Skeletal muscle tissue (tissue), 4 donors: Measurements from ENCODE around the gene OR2Y1. TPM values are rescaled to one million over a fixed set of nuclear protein-coding genes. Genes with fewer than 3 reads are reported as not detected.
"Not testable (repeated sequence)": the region's sequence is repeated elsewhere in the genome, so short reads cannot be mapped to it uniquely, and the experiment has no call there.

Experiments
- H3K27ac ChIP-seq: one replicate; pipeline ENCODE4 v1.7.0; 2013; ENCODE audit warnings: mild to moderate bottlenecking, low read depth, low read length, inconsistent platforms
- H3K27me3 ChIP-seq, 3 donors: one replicate each; pipeline ENCODE4 v1.7.0; 2013; ENCODE audit warnings: low read length in 3 of 3; ENCODE audit not compliant: control insufficient read depth in 3 of 3, insufficient read depth in 3 of 3
- H3K36me3 ChIP-seq, 3 donors: one replicate each; pipeline ENCODE4 v1.7.0; 2013; ENCODE audit warnings: low read length in 3 of 3; ENCODE audit not compliant: control insufficient read depth in 3 of 3, insufficient read depth in 3 of 3
- H3K4me1 ChIP-seq, 3 donors: one replicate each; pipeline ENCODE4 v1.7.0; 2013; ENCODE audit warnings: low read length in 3 of 3, mild to moderate bottlenecking in 3 of 3; ENCODE audit not compliant: control insufficient read depth in 3 of 3, insufficient read depth in 3 of 3
- H3K4me3 ChIP-seq, 3 donors: one replicate each; pipeline ENCODE4 v1.7.0; 2013; ENCODE audit warnings: low read length in 3 of 3
- H3K9ac ChIP-seq, 3 donors: one replicate each; pipeline ENCODE4 v1.7.0; 2013; ENCODE audit warnings: low read length in 3 of 3, mild to moderate bottlenecking in 3 of 3, moderate library complexity in 2 of 3, low read depth in 1 of 3
- H3K9me3 ChIP-seq, 3 donors: one replicate each; pipeline ENCODE4 v1.7.0; 2013; ENCODE audit warnings: low read length in 3 of 3; ENCODE audit not compliant: control insufficient read depth in 3 of 3
- total RNA-seq: library from RNA; depleted of rRNA; stranded (reverse); fragments of >200 nt; gene quantifications from one replicate; pipeline ENCODE4 v1.2.3, GENCODE V29; 2014
- donor health status: Osteomylitis.

Gene OR2Y1
- total RNA-seq, 1 donor from 2014 or later, result not detected

DNA sequence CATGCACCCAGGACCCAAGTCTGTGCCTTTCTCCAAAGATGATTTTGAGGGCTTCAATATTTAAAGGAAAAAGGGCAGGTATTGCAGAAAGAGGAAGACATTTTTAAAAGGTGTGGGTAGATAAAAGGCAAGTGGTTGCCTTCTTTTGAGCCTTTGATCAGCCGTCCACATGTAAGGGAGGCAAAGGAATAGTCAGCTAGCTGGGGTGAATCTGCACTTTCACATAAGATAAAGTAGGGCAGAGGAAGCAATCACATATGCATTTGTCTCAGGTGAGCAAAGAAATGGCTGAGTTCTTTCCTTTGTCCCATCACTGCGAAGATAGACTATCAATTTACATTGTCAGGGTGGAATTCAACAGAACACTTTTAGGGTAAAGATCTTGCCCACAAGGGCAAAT, 42.9 kb upstream of the OR2Y1 start:
- Histone ChIP-seq H3K36me3 (no peaks in the 10 kb centered on the region), H3K4me1 (peaks cover 23 to 28% (median 27%) of the 10 kb centered on the region in 3 donors), H3K27ac (no peak overlapping the region), H3K27me3 (no peaks in the 10 kb centered on the region), H3K9me3 (no peaks in the 10 kb centered on the region), H3K9ac (no peak overlapping the region), H3K4me3 (no peak overlapping the region)

DNA sequence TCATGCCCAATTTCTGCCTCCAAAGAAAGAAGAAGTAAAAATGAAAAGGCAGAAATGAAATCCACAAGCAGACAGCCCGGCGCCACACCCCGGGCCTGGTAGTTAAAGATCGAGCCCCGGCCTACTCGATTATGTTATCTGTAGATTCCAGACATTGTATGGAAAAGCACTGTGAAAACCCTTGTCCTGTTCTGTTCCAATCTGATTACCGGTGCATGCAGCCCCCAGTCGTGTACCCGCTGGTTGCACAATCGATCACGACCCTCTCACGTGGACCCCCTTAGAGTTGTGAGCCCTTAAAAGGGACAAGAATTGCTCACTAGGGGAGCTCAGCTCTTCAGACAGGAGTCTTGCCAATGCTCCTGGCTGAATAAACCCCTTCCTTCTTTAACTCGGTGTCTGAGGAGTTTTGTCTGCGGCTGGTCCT, 42.1 kb upstream of the OR2Y1 start:
- H3K27me3 ChIP-seq, H3K36me3 ChIP-seq, H3K9me3 ChIP-seq, H3K27ac ChIP-seq, H3K9ac ChIP-seq, H3K4me3 ChIP-seq: not testable (repeated sequence)
- peaks cover 18 to 20% (median 20%) of the 10 kb centered on the region in 3 donors for H3K4me1 ChIP-seq

DNA sequence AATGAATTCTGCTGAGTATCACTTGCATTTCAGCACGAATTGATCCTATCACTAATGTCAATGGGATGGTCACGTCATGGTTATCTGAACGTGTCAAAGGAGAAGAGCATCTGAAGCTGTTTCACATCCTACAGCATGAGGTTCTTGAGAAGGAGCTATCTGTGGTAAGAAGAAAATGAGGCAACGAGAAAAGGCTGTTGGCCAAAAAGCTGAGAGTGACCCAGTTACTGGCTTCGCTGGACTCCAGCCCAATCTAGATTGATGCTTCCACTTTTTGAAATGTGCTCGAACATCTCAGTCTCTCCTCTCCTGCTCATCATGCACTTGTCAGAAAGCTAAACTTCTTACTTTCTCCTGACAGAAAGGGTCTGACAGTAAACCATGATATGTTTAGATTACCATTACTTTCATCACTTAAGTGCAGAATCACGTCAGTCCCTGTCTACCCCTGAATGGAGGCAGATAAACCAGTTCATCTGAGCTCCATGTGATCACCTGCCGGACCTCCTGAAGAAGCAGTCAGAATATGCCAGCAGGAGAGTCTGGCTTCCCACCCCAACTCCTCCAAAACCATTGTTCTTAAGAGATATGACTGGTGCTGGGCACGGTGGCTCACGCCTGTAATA, 40.2 kb upstream of the OR2Y1 start:
- Histone ChIP-seq H3K27ac (no peak overlapping the region), H3K9ac (no peak overlapping the region), H3K36me3 (no peaks in the 10 kb centered on the region), H3K27me3 (no peaks in the 10 kb centered on the region), H3K9me3 (no peaks in the 10 kb centered on the region), H3K4me1 (peaks cover under 1 to 2% (median 2%) of the 10 kb centered on the region in 3 donors), H3K4me3 (no peak overlapping the region)

DNA sequence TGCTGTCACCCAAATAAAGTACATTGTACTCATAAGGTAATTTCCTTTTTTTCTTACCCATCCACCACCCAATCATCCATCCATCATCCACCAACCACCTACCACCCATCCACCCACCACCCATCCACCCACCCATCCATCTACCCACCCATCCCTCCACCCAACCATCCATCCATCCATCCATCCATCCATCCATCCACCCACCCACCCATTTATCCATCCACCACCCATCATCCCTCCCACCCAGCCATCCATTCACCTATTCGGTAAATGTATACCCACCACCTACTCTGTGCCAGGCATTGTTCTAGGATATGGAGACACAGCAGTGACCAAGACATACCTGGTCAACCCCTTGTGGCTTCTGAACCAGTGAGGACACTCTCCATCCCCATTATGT, 37.6 kb upstream of the OR2Y1 start:
- H3K27ac ChIP-seq, result no peak overlapping the region
- no peak overlapping the region for H3K4me3 ChIP-seq
- H3K9me3 ChIP-seq, result no peaks in the 10 kb centered on the region
- no peaks in the 10 kb centered on the region for H3K4me1 ChIP-seq
- no peaks in the 10 kb centered on the region for H3K36me3 ChIP-seq
- H3K9ac ChIP-seq, result no peak overlapping the region
- no peaks in the 10 kb centered on the region for H3K27me3 ChIP-seq

DNA sequence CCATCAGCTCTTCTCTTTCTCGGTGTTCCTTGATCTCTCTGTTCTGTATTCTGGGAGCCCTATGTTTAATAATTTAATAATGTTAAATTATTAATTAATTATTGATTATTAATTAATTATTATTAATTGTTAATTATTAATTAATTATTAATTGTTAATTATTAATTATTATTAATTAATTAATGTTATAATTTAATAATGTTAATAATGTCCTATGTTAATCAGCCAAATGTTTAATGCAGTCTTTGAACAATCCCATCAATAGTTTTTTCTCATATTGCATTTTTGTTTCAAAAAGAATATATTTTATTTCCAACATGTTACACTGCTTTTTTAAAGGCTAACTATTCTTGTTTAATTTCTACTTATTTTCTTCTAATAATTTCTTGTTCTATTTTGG, 36.5 kb upstream of the OR2Y1 start:
- Histone ChIP-seq H3K4me3 (no peak overlapping the region), H3K9me3 (no peaks in the 10 kb centered on the region), H3K27me3 (no peaks in the 10 kb centered on the region), H3K9ac (no peak overlapping the region), H3K36me3 (no peaks in the 10 kb centered on the region), H3K27ac (no peak overlapping the region), H3K4me1 (no peaks in the 10 kb centered on the region)

DNA sequence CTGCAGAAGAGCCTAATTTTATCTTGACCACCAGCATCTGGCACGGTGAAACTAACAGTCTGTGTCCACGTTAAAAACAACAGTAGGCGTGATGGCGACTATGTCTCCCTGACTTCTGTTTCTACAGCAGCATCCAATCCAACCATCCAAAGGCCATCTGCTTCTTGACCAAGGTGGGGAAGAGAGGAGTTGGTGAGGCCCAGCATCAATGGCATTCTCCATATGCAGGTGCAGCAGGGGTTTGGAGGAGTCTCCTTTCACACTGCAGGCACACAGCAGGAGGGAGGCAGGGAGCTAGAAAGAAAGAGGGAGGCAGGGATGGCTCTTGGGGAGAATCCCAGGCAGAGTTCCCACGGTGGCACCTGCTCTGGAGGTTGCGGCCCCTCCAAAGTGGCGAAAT, 35.8 kb upstream of the OR2Y1 start:
- no peaks in the 10 kb centered on the region for H3K27me3 ChIP-seq
- H3K4me3 ChIP-seq, result no peak overlapping the region
- H3K36me3 ChIP-seq, result no peaks in the 10 kb centered on the region
- H3K27ac ChIP-seq, result no peak overlapping the region
- no peaks in the 10 kb centered on the region for H3K9me3 ChIP-seq
- no peak overlapping the region for H3K9ac ChIP-seq
- no peaks in the 10 kb centered on the region for H3K4me1 ChIP-seq

DNA sequence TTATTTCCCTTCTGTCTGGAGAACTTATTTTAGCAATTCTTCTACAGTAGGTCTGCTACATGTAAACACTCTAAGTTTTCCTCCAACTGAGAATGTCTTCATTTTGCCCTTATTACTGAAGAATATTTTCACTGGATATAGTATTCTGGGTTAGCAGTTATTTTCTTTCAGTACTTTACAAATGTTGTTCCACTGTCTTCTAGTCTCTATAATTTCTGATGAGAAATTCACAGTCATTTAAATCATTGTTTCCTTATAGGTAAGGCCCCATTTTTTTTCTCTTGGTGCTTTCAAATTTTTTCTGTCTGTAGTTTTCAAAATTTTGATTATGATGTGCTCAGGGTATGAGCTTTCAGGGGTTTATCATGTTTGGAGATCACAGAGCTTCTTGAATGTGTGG, 32.0 kb upstream of the OR2Y1 start:
- no peaks in the 10 kb centered on the region for H3K36me3 ChIP-seq
- H3K27me3 ChIP-seq, result no peaks in the 10 kb centered on the region
- H3K9ac ChIP-seq, result no peak overlapping the region
- no peaks in the 10 kb centered on the region for H3K4me1 ChIP-seq
- H3K4me3 ChIP-seq, result no peak overlapping the region
- H3K9me3 ChIP-seq, result peaks cover 0 to 6% (median 0%) of the 10 kb centered on the region in 3 donors
- no peak overlapping the region for H3K27ac ChIP-seq

DNA sequence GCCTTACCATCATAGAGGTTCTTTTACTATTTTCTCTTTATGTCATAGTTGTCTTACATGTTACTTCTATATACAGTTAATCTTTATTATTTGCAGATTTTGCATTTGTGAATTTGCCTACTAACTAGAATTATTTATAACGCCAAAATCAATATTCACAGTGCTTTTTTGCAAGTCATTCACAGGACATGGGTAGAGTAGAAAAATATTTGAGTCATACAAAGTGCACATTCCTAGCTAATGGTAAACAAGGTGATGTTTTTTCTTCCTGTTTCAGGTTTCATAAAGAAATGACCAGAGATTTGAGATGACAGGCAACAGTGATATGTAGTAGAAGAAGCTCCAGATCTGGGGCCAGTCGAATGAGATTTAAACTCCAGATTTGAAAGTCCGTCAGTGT, 30.0 kb upstream of the OR2Y1 start:
- Histone ChIP-seq H3K9ac (no peak overlapping the region), H3K27ac (no peak overlapping the region), H3K4me3 (no peak overlapping the region), H3K9me3 (peaks cover 0 to 6% (median 0%) of the 10 kb centered on the region in 3 donors), H3K36me3 (no peaks in the 10 kb centered on the region), H3K4me1 (no peaks in the 10 kb centered on the region), H3K27me3 (no peaks in the 10 kb centered on the region)

DNA sequence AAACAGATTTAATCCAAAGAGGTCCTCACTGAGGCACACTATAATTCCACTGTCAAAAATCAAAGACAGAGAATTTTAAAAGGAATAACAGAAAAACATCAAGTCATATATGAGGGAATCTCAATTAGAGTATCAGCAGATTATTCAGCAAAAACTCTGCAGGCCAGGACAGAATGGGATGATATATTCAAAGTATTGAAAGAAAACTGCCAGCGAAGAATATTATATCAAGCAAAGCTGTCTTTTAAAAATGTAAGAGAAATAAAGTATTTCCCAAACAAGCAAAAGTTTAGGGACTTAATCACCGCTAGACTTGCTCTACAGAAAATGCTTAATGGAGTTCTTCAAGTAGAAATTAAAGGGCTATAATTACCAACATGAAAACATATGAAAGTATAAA, 15.7 kb upstream of the OR2Y1 start:
- Histone ChIP-seq H3K9me3 (peaks cover 0 to 8% (median 8%) of the 10 kb centered on the region in 3 donors), H3K9ac (no peak overlapping the region), H3K27me3 (no peaks in the 10 kb centered on the region), H3K4me3 (no peak overlapping the region), H3K36me3 (no peaks in the 10 kb centered on the region), H3K4me1 (no peaks in the 10 kb centered on the region), H3K27ac (no peak overlapping the region)

DNA sequence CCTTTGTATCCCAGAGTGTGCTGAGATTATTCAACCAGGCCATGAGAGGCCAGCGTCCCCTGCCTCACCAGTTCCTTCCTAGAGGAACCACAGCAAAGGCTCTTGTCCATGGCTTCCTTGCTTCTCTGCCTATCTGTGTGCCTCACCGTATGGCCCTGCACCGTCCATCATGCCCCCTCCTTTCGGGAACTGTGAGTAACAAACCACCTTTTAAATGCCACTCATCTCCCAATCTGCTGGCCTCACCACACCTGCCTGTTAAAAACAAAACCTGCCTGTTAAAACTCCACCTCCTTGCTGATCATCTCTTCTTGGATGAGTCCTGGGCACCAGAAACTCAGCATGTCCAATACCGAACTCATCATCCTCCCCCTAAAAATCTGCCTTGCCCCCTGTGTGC, 4.4 kb upstream of the OR2Y1 start:
- no peaks in the 10 kb centered on the region for H3K4me1 ChIP-seq
- no peak overlapping the region for H3K4me3 ChIP-seq

More for the DNA sequence above, 4.4 kb upstream of the OR2Y1 start:
- no peaks in the 10 kb centered on the region for H3K36me3 ChIP-seq
- H3K9ac ChIP-seq, result no peak overlapping the region
- no peak overlapping the region for H3K27ac ChIP-seq
- H3K9me3 ChIP-seq, result no peaks in the 10 kb centered on the region
- H3K27me3 ChIP-seq, result peaks cover 5 to 24% (median 18%) of the 10 kb centered on the region in 3 donors
